ENCODE data around the gene MSX1. TPM values are rescaled to one million over a fixed set of nuclear protein-coding genes. Genes with fewer than 3 reads are reported as not detected.

MSX1 gene
- total and polyA plus RNA-seq, 2 donors (not counting 3 experiments of a cell fraction or from before 2014, with no cell fraction given): 5.0 to 6.2 TPM

GRCh38 chr4:4820261-4820660, 39.2 kb upstream of the MSX1 start:
- Histone ChIP-seq H3K27ac (ENCODE audit: insufficient read depth, low read depth, low read length) (no peak overlapping the region), H3K9me3 (replicated peaks; ENCODE audit: control insufficient read depth, insufficient read depth, low read length) (no peaks in the 10 kb centered on the region), H3K4me2 (ENCODE audit: insufficient read depth, low read length) (no peak overlapping the region), H4K20me1 (replicated peaks; ENCODE audit: control insufficient read depth, extremely low read depth, insufficient read depth, low read length) (no peaks in the 10 kb centered on the region), H3K4me3 (replicated peaks in 1 of 3; ENCODE audit: insufficient read depth in 1 of 3, low read depth in 1 of 3, low read length in 3 of 3) (no peak overlapping the region), H3K79me2 (ENCODE audit: control insufficient read depth, insufficient read depth, low read length) (no peaks in the 10 kb centered on the region), H3K27me3 (ENCODE audit: control insufficient read depth in 2 of 2, insufficient read depth in 2 of 2, low read length in 2 of 2) (no peaks in the 10 kb centered on the region), H3K9ac (replicated peaks; ENCODE audit: extremely low read depth, insufficient read depth, low read length) (no peak overlapping the region), H3K4me1 (ENCODE audit: control insufficient read depth, extremely low read depth, insufficient read depth, low read length) (no peaks in the 10 kb centered on the region), H2AFZ (ENCODE audit: low read depth, low read length) (no peak overlapping the region), H3K9me1 (replicated peaks; ENCODE audit: control insufficient read depth, extremely low read depth, insufficient read depth, low read length) (no peaks in the 10 kb centered on the region), H3K36me3 (ENCODE audit: control insufficient read depth in 2 of 2, extremely low read depth in 1 of 2, insufficient read depth in 2 of 2, low read length in 2 of 2) (no peaks in the 10 kb centered on the region)
- BruUV-seq (replicated peaks): no TSS peak
- dilution Hi-C loops (cut with MboI; ENCODE audit: extremely low pct_ligation_motif_present, low sequenced_read_pairs): no loop called here
- TF ChIP-seq POLR2A (IDR thresholded peaks at IDR 0.05; ENCODE audit: low read depth, low read length) (no peak), MYC (IDR thresholded peaks at IDR 0.05; ENCODE audit: low read depth, low read length) (no peak), POLR2AphosphoS5 (IDR thresholded peaks at IDR 0.05; ENCODE audit: insufficient read depth, low read depth, low read length) (no peak), GATA2 (IDR thresholded peaks at IDR 0.05; ENCODE audit: insufficient read depth, insufficient read length, low read depth, low read length) (no peak), MAX (IDR thresholded peaks at IDR 0.05; ENCODE audit: insufficient read depth, insufficient read length) (no peak), FOS (IDR thresholded peaks at IDR 0.05; ENCODE audit: borderline replicate concordance, insufficient read depth, low read length) (no peak)
- intact Hi-C loops (cut with micrococcal nuclease): no loop called here
- CTCF ChIA-PET: interaction anchor here (1.0 kb wide), 1 partner anchor 11 kb away, joined by 3 read pairs; no protein-coding TSS in a partner anchor
- POLR2A ChIA-PET: no interaction called here
- DNase-seq (ENCODE audit: low read depth, low spot score) (no peak), FAIRE-seq (no peak)

GRCh38 chr4:4820739-4821138, 38.7 kb upstream of the MSX1 start:
- DNase-seq (ENCODE audit: low read depth, low spot score) (no peak), FAIRE-seq (no peak)
- POLR2A ChIA-PET: no interaction called here
- no peaks in the 10 kb centered on the region for H3K4me1 ChIP-seq (ENCODE audit: control insufficient read depth, extremely low read depth, insufficient read depth, low read length)
- no peak overlapping the region for H2AFZ ChIP-seq (ENCODE audit: low read depth, low read length)
- CTCF ChIA-PET: no interaction called here
- no peaks in the 10 kb centered on the region for H3K79me2 ChIP-seq (ENCODE audit: control insufficient read depth, insufficient read depth, low read length)
- BruUV-seq (replicated peaks): no TSS peak
- TF ChIP-seq FOS (IDR thresholded peaks at IDR 0.05; ENCODE audit: borderline replicate concordance, insufficient read depth, low read length) (no peak), MAX (IDR thresholded peaks at IDR 0.05; ENCODE audit: insufficient read depth, insufficient read length) (no peak), POLR2AphosphoS5 (IDR thresholded peaks at IDR 0.05; ENCODE audit: insufficient read depth, low read depth, low read length) (no peak)
- H3K36me3 ChIP-seq (ENCODE audit: control insufficient read depth in 2 of 2, extremely low read depth in 1 of 2, insufficient read depth in 2 of 2, low read length in 2 of 2): no peaks in the 10 kb centered on the region
- H4K20me1 ChIP-seq (replicated peaks; ENCODE audit: control insufficient read depth, extremely low read depth, insufficient read depth, low read length): no peaks in the 10 kb centered on the region
- intact Hi-C loops (cut with micrococcal nuclease) (no loop called here), dilution Hi-C loops (cut with MboI; ENCODE audit: extremely low pct_ligation_motif_present, low sequenced_read_pairs) (no loop called here)
- no peaks in the 10 kb centered on the region for H3K27me3 ChIP-seq (ENCODE audit: control insufficient read depth in 2 of 2, insufficient read depth in 2 of 2, low read length in 2 of 2)
- H3K9ac ChIP-seq (replicated peaks; ENCODE audit: extremely low read depth, insufficient read depth, low read length): no peak overlapping the region
- H3K4me2 ChIP-seq (ENCODE audit: insufficient read depth, low read length): no peak overlapping the region
- H3K4me3 ChIP-seq (replicated peaks in 1 of 3; ENCODE audit: insufficient read depth in 1 of 3, low read depth in 1 of 3, low read length in 3 of 3): no peak overlapping the region
- H3K9me3 ChIP-seq (replicated peaks; ENCODE audit: control insufficient read depth, insufficient read depth, low read length): no peaks in the 10 kb centered on the region
- no peak overlapping the region for H3K27ac ChIP-seq (ENCODE audit: insufficient read depth, low read depth, low read length)
- H3K9me1 ChIP-seq (replicated peaks; ENCODE audit: control insufficient read depth, extremely low read depth, insufficient read depth, low read length): no peaks in the 10 kb centered on the region
